Activated CD8-positive, alpha-beta memory T cell treated with anti-CD3 and anti-CD28 coated beads for 36 hours (primary cell): ENCODE results near the gene CDO1. TPM values are rescaled to one million over a fixed set of nuclear protein-coding genes. Genes with fewer than 3 reads are reported as not detected.

Experiments
- total RNA-seq, 2 experiments: library from RNA; stranded (reverse); gene quantifications; one replicate each; pipeline ENCODE4 v1.2.3, GENCODE V29; 2021

CDO1 gene
- total RNA-seq, 2 experiments from 2014 or later = 0.11 to 0.29 TPM

Other genes with a start within 250 kb of the CDO1 start
- 1 to 10 TPM in 1 of 2 experiments, under 1 TPM in 1; 0.15 to 1.0 TPM for gene TICAM2, start 214.2 kb downstream of the CDO1 start, total RNA-seq
- gene TMED7, start 190.6 kb downstream of the CDO1 start, total RNA-seq = 10 to 100 TPM; 47.7 to 48.5 TPM
- gene ATG12, start 24.9 kb upstream of the CDO1 start, total RNA-seq = 10 to 100 TPM; 34.2 to 37.0 TPM
- 10 to 100 TPM; 75.6 to 80.7 TPM for gene AP3S1, start 25.3 kb upstream of the CDO1 start, total RNA-seq
- not detected for gene LVRN, start 145.8 kb upstream of the CDO1 start, total RNA-seq
- not detected for gene ARL14EPL, start 215.8 kb upstream of the CDO1 start, total RNA-seq